Activated CD8-positive, alpha-beta memory T cell treated with anti-CD3 and anti-CD28 coated beads for 36 hours (primary cell): ENCODE results near the gene GRIA1. TPM values are rescaled to one million over a fixed set of nuclear protein-coding genes. Genes with fewer than 3 reads are reported as not detected.

Source experiments
- CTCF ChIA-PET: fragments of 350-600 bp; sonication (Branson Sonifier 250); formaldehyde crosslinking; loops from one replicate; lab custom pipeline; 2021; ENCODE audit warnings: antibody characterized with exemption; lab: Charles Lee
- POLR2A ChIA-PET: fragments of 350-600 bp; sonication (Branson Sonifier 250); formaldehyde crosslinking; loops from one replicate; lab custom pipeline; 2021; ENCODE audit warnings: antibody characterized with exemption; lab: Charles Lee
- total RNA-seq, 2 experiments: library from RNA; stranded (reverse); gene quantifications; one replicate each; pipeline ENCODE4 v1.2.3, GENCODE V29; 2021

The GRIA1 gene
- total RNA-seq, 2 experiments from 2014 or later, result not detected

- POLR2A ChIA-PET, result no interaction called here
Observed at GRCh38 chr5:153751251-153751650, 260.8 kb downstream of the GRIA1 start.

DNA sequence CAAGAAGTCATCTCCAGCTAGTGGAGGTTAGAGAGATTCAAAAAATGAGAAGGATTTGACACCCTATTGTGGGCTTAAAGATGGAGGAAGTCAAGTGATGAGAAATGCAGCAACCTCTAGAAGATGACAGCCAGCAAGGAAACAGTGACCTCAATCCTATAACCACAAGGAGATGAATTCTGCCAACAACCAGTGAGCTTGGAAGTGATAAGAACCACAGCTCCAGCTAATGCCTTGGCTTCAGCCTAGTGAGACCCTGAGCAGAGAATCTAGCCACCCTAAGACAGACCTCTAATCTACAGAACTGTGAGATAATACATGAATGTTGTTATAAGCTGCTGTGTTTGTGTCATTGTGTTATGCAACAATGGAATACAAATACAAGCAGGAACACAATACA is 262.4 kb downstream of the GRIA1 start:
- ChIA-PET POLR2A (no interaction called here), CTCF (no interaction called here)

More at GRCh38 chr5:153751251-153751650, 260.8 kb downstream of the GRIA1 start:
- CTCF ChIA-PET, result no interaction called here

GRCh38 chr5:153753645-153754432 is 263.4 kb downstream of the GRIA1 start:
- ChIA-PET POLR2A (no interaction called here), CTCF (no interaction called here)

DNA sequence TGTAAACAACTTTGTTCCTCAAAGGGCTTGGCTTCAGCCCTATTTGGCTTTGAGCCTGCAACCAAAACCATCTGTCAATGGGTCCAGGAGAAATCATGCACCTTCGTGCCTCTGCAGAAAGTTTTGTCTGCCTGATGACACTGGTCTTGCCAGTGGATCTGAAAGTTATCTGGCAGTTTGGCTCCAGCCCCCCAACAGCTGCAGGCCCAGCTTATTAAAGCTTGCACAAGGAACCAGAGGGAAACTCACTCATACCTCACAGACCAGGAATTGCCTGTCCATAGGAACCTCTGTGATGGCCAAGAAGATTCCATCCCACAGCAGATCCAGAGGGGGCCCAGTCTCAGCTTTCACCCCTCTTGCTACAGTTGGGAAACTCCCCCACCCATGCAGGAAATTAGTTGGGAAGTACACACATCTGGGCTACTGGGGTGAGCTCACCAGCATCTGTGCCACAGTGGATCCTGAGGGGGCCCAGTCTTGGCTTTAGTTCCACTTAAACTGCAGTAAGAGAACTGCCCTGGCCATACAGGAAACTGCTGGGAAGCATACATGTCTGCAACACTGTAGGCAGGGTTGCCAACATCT is 265.5 kb downstream of the GRIA1 start:
- ChIA-PET CTCF (no interaction called here), POLR2A (no interaction called here)

DNA sequence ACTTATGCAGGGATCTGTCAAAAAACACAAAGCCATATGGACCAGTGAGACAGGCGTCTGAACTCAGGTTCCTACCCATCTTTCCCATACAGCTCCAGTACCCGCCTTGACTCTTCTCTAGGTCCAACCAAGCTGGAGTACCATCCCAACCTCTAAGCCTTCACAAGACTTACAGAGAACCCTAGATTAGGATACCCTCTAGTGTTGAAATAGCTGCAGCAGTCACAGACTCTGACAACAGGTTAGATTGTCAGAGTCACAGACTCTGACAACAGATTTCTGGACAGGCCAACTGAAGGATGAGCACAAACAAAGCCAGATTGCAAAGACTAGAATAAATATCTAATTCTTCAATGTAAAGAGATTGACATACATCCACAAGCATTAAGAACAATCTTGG is 266.1 kb downstream of the GRIA1 start:
- POLR2A ChIA-PET, result no interaction called here
- CTCF ChIA-PET, result no interaction called here

DNA sequence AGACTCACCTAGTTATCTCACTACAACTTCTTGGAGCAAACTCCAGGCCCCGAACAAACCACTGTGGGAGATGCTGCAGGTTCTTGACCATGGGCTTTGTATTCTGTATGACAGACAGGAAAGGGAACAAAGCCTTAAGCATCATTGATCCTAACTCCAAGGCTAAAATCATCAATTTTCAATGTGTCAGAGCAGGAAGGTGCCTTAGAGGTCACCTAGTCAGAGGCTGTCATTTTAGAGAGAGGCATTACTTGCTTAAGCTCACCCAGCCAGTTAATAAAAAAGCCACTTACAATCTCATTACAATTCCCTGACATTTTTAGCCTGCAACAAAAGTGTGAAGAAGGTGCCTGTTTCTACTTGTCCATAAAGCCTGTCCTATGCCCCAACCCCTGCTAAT is 275.5 kb downstream of the GRIA1 start:
- CTCF ChIA-PET, result no interaction called here

GRCh38 chr5:153767221-153768188 is 277.0 kb downstream of the GRIA1 start:
- POLR2A ChIA-PET, result no interaction called here
- CTCF ChIA-PET, result no interaction called here

More for the DNA sequence above, 275.5 kb downstream of the GRIA1 start:
- POLR2A ChIA-PET, result no interaction called here

- POLR2A ChIA-PET, result no interaction called here
- CTCF ChIA-PET, result no interaction called here
Observed at GRCh38 chr5:153770066-153770465, 279.6 kb downstream of the GRIA1 start.

DNA sequence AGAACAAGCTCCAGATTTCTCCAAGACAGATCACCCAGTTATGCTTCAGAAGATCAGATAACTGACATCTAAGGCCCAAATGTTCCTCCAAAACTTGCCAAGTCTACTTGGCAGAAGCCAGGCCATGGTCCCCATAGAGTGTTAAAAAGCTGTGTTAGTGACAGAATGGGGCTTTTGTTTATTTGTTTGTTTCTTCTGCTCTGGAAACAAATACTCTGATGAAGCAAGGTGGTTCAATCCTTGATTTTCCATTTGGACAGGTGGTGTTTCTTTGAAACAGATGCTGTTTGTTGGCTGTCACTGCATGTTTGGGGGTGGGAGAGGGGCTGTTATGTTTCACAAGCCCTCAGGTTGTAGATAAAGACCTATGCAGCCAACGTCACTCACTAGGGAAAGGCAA is 284.2 kb downstream of the GRIA1 start:
- POLR2A ChIA-PET, result no interaction called here
- CTCF ChIA-PET, result no interaction called here

DNA sequence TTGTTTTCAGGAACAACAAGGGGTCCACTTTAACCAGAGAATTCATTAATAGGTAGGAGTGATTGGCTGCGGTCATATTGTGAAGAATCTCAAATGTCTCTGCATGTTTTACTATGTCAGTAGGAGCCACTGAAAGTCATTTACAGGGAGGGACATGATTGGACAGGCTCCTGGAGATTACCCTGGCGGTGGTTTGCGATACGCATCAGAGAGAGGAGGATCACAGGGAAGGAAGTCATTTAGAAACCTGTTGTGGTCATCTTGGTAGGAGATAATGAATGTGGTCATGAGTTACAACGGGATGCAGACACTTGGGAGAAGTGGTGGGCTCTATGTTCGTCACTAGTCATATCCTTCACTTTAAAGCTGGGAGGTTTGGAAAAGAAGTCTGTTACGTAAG is 285.5 kb downstream of the GRIA1 start:
- ChIA-PET POLR2A (no interaction called here), CTCF (no interaction called here)

DNA sequence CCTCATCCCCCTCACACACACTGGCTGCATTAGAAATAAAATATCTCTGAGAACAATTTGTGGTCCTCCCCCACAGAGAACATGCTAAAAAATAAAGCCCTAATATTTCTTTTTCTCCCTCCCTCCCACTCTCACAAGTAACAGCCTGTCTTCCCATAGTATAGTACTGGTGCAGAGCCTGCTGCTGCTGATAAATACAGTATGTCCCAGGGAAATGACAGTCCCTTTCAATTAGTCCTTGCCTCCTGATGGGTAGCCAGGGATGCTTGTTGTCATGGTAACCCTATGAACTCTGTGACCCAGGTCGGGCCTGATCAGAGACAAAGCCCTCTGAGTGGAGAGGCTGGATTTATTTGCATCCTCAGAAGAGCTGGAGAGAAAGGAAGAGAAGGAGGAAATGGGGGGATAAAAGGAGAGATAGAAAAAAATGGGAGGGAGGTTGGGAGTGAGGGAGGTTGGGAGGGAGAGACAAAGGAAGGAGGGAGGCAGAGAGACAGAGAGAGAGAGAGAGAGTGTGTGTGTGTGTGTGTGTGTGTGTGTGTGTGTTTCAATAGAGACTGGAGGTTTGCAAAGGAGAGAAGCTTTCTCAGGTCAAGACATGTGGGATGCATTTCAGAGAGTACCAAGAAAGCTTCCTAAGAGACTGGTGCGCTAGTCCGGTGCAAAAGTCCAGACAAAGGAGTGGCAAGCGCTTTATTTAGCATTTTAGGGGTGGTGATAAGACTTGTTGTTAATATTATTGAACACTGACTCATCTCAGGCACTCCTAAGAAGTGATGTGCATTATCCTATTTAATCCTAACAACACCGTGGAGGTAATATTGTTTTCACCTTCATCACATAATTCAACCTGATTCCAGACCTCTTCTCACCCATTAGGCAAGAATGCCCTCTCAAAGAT is 287.5 kb downstream of the GRIA1 start:
- CTCF ChIA-PET, result interaction anchor here (0.6 kb wide), 1 partner anchor 10 kb away, joined by 3 read pairs; no protein-coding TSS in a partner anchor

DNA sequence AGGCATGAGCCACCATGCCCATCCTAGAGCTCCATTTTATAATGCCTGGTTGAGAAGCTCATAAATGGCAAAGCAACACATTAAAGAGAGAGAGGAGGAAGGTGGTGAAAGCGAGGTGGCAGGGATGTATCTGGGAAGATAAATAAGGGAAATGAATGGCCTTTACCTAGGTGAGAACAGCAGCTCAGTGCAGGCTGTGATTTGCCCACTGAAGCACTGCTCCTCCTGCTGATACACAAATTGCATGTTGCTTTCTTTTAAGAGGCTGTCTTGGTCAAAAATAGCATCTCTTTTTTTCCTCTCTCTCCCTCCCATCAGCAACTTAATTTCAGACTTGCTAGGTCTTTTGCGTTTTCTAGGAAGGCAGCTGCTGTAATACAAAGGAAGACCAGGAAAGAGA is 289.4 kb downstream of the GRIA1 start:
- POLR2A ChIA-PET, result no interaction called here
- CTCF ChIA-PET, result no interaction called here

More for the DNA sequence above, 287.5 kb downstream of the GRIA1 start:
- POLR2A ChIA-PET, result no interaction called here

DNA sequence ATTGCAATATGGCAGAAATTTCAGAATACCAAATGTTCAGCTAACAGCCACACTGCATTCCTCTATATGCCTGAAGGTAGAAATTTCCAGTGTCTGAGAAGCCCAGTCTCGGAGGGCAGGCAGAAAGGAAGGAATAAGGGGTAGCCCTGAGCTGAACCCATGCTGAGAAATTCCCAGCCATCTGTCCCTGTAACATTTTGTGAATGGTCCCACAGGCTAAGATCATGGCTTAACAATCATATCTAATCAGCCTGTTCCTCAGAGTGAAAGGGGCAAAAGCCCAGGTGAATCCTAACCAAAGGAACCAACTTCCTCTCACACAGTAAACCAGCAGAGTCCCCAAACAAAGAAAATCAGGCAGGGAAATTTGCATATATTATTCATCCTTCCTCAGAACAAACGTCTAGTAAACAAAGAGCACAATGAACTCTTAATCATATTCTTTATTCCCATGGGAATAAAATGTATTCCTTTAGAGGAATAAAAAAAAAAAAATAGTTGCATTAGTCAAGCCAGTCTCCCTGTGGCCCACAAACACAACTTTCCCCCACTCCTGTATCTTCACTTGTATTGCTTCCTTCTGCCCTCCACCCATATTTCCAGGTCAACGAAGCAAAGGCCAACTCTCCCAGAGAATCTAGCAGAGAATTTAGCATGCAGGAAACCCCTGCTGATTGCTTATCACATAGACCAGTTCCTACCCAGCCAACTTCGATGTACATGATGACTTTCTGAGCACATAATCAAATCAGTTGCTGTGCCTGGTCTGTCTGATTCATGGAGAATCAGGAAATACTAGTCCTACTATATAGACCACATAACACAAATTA is 290.6 kb downstream of the GRIA1 start:
- CTCF ChIA-PET, result no interaction called here

GRCh38 chr5:153782589-153783361 is 292.3 kb downstream of the GRIA1 start:
- CTCF ChIA-PET, result no interaction called here
- POLR2A ChIA-PET, result no interaction called here

More for the DNA sequence above, 290.6 kb downstream of the GRIA1 start:
- POLR2A ChIA-PET, result no interaction called here

GRCh38 chr5:153783362-153783658 is 292.8 kb downstream of the GRIA1 start:
- ChIA-PET CTCF (interaction anchor here (0.5 kb wide), 1 partner anchor 102 kb away, joined by 3 read pairs; no protein-coding TSS in a partner anchor), POLR2A (no interaction called here)

GRCh38 chr5:153784277-153784676 is 293.8 kb downstream of the GRIA1 start:
- ChIA-PET CTCF (no interaction called here), POLR2A (no interaction called here)

DNA sequence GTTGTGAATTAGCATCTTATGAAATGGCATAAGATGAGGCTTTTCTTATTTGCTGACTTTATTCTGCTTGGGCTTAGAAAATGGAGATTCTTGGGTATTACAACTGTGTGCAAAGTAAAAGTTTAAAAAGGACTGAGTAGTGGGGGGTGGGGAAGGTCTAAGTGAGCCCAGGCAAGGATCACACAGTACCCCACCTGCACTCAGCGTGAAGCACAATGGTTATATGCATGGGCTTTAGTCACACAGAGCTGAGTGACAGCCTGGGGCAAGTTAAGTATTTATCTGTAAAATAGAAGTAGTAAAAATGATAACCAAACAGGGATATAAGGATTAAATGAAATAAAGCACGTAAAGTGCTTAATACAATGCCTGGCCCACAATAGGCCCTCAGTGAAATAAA is 300.9 kb downstream of the GRIA1 start:
- ChIA-PET POLR2A (no interaction called here), CTCF (no interaction called here)

DNA sequence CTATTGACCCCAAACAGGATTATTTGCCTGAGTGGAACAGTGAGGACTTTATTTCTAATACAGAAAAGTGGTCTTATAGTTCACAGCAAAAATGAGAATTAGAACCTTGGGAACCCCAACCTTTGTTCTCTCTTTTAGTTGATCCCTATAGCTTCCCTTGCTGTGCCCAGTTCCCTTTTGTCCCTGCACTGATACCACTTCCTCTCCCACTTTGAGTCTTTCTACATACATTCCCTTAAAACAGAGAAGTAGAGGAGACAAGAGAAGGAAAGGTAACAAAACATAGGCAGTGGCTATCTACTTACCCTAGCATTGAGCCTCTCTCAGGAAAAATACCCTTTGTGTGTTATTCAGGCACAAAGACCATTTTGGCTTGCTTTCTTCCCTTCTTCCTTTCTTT is 301.8 kb downstream of the GRIA1 start:
- CTCF ChIA-PET, result no interaction called here

More for the DNA sequence above, 301.8 kb downstream of the GRIA1 start:
- POLR2A ChIA-PET, result no interaction called here
